Ovary (tissue), 3 donors: Measurements from ENCODE around the gene TMEM212.

Source experiments
- EP300 ChIP-seq: sonication (generic); formaldehyde crosslinking; IDR thresholded peaks from one replicate; pipeline ENCODE4 v1.6.1; 2017; ENCODE audit warnings: antibody characterized with exemption
- POLR2A ChIP-seq: fragments of 450-650 bp; IDR thresholded peaks from one replicate; pipeline ENCODE4 v1.6.1; 2017; ENCODE audit warnings: antibody characterized with exemption, mild to moderate bottlenecking, moderate library complexity
- TF ChIP-seq, protein P1 (sequence below), 3 donors: fragments of 450-650 bp in 2 of 3; fragments of 200-600 bp in 1 of 3; IDR thresholded peaks; one replicate each; pipeline versions ENCODE4 v1.5.1 to v1.8.0; 2016 to 2022; ENCODE audit warnings: antibody characterized with exemption in 3 of 3, mild to moderate bottlenecking in 1 of 3
- donor health status: DM: no; HTN: no; CAD: no.

DNA sequence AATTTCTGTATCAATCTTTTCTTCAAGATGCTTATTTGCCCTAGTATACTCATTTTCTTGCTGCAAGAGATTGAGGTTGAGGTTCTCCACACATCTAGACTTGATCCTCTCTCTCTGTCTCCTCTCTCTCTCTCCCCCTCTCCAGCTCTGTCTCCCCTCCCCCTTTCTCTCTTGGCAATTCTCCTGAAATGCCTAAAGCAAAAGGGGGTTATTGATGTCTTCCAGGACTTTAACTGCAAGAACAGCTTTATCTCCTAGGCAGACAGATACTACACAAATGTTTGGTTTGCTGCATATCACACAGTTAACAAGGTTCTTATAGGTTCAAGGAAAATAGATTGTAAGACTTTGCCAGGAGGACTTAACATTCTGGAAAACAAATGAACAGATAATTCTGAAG, 52.1 kb downstream of the TMEM212 start:
- TF ChIP-seq, protein P1, sequence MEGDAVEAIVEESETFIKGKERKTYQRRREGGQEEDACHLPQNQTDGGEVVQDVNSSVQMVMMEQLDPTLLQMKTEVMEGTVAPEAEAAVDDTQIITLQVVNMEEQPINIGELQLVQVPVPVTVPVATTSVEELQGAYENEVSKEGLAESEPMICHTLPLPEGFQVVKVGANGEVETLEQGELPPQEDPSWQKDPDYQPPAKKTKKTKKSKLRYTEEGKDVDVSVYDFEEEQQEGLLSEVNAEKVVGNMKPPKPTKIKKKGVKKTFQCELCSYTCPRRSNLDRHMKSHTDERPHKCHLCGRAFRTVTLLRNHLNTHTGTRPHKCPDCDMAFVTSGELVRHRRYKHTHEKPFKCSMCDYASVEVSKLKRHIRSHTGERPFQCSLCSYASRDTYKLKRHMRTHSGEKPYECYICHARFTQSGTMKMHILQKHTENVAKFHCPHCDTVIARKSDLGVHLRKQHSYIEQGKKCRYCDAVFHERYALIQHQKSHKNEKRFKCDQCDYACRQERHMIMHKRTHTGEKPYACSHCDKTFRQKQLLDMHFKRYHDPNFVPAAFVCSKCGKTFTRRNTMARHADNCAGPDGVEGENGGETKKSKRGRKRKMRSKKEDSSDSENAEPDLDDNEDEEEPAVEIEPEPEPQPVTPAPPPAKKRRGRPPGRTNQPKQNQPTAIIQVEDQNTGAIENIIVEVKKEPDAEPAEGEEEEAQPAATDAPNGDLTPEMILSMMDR (IDR thresholded peaks at IDR 0.05) = no peak
- TF ChIP-seq POLR2A (no peak), EP300 (no peak)
